ENCODE measurements around the gene TMF1. TPM values are rescaled to one million over a fixed set of nuclear protein-coding genes. Genes with fewer than 3 reads are reported as not detected.

Gene TMF1
- total and polyA plus RNA-seq, 8 donors, result 5.7 to 25.9 (median 16.0) TPM

DNA sequence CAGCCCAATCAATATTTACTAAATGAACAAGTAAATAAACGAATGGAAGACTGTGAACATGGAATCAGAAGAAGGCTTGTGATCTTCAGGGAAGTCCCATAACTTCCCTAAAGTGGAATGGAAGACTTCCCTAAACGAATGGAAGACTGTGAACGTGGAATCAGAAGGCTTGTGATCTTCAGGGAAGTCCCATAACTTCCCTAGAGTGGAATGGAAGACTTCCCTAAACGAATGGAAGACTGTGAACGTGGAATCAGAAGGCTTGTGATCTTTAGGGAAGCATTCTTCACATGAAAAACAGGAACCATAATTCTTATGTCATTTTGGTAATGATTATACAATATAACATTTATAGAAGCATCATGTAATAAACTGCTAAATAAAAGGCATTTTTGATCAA, 77.4 kb downstream of the TMF1 start:
- intact Hi-C loops (cut with DNase I), result no loop called here
- no peak for FAIRE-seq
- TF ChIP-seq, protein P1, sequence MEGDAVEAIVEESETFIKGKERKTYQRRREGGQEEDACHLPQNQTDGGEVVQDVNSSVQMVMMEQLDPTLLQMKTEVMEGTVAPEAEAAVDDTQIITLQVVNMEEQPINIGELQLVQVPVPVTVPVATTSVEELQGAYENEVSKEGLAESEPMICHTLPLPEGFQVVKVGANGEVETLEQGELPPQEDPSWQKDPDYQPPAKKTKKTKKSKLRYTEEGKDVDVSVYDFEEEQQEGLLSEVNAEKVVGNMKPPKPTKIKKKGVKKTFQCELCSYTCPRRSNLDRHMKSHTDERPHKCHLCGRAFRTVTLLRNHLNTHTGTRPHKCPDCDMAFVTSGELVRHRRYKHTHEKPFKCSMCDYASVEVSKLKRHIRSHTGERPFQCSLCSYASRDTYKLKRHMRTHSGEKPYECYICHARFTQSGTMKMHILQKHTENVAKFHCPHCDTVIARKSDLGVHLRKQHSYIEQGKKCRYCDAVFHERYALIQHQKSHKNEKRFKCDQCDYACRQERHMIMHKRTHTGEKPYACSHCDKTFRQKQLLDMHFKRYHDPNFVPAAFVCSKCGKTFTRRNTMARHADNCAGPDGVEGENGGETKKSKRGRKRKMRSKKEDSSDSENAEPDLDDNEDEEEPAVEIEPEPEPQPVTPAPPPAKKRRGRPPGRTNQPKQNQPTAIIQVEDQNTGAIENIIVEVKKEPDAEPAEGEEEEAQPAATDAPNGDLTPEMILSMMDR (IDR thresholded peaks at IDR 0.05), result no peak
- Histone ChIP-seq H3K4me3 (no peak overlapping the region), H3K36me3 (peaks cover 0 to 29% (median 6%) of the 10 kb centered on the region in 3 donors), H3K9me3 (no peaks in the 10 kb centered on the region), H3K4me1 (no peaks in the 10 kb centered on the region), H3K27ac (no peak overlapping the region), H3K27me3 (no peaks in the 10 kb centered on the region)
- ATAC-seq, result no peak
- WGBS, 2 donors, result 77 to 82% methylated on average over 5 of the region's 5 CpGs
- DNase-seq, result no peak

DNA sequence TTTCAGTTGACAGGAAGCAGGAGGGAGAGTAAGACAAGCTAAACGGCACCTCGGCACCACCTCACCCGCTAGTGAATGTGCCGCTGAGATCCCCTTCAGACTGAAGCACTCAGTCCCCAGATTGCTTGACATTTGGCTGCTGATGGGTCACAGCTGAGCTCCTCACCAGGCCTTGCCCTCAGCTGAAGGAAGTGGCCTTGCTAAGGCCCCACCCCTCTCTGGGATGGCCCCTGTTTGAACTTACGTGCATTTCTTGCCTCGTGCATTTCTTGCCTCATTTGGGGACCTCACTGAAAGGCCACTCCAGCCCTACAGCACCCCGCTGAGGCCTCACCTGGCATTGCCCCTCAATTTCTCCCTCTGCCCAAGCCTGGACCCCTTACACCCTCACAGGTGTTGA, 78.5 kb downstream of the TMF1 start:
- no peaks in the 10 kb centered on the region for H3K27me3 ChIP-seq
- FAIRE-seq (no peak), ATAC-seq (peak in 1 of 4 donors; percentile 17), DNase-seq (no peak)
- TF ChIP-seq, protein P1 (IDR thresholded peaks at IDR 0.05), result no peak
- peaks cover 0 to 19% (median 6%) of the 10 kb centered on the region in 3 donors for H3K36me3 ChIP-seq
- no peak overlapping the region for H3K27ac ChIP-seq
- H3K4me3 ChIP-seq, result no peak overlapping the region
- H3K9me3 ChIP-seq, result no peaks in the 10 kb centered on the region
- 70 to 74% methylated on average over 7 of the region's 7 CpGs for WGBS, 2 donors
- intact Hi-C loops (cut with DNase I), result no loop called here
- no peaks in the 10 kb centered on the region for H3K4me1 ChIP-seq

DNA sequence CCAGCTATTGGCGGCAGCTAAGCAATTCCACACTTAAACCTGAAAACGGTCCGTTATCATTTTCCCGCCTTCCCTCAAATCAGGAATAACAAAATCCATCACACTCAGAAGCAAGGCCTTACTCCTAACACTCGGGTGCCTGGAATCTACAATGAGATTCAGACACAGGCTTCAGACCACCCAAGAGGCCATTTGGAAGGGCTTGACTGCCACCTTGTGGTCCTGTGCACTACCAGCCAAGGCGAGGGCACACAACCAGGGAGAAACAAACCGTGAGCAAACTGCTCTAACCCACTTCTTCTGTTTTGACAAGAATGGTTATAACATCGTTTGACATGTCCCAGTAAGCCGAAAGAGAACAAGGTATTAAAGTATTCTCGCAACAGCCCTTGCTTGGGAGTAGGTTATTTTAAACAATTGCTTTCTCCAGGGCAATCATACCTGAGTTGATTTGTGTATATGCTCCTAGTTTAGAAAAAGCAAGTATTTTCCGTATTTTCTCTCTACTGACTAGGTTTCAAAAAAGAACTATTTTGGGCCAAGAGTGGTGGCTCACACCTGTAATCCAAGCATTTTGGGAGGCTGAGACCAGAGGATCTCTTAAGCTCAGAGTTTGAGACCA, 79.7 kb downstream of the TMF1 start:
- Histone ChIP-seq H3K27me3 (no peaks in the 10 kb centered on the region), H3K36me3 (peaks cover 0 to 7% (median 6%) of the 10 kb centered on the region in 3 donors), H3K27ac (no peak overlapping the region), H3K4me1 (no peaks in the 10 kb centered on the region), H3K4me3 (no peak overlapping the region), H3K9me3 (no peaks in the 10 kb centered on the region)
- 33 to 36% methylated on average over 11 of the region's 11 CpGs for whole genome bisulfite sequencing, 2 donors
- FAIRE-seq (no peak), DNase-seq (peak in 4 of 6 donors; percentile 4 to 60 (median 30)), ATAC-seq (peak in 3 of 4 donors; percentile 83 to 86 (median 83))
- TF ChIP-seq, protein P1 (IDR thresholded peaks at IDR 0.05), result peak in 3 of 4 donors; percentile 44 to 56 (median 48)
- intact Hi-C loops (cut with DNase I), result no loop called here

Small RNAs within 50 kb of the gene (microRNA-seq; reads per million reads assigned to microRNA genes)
- 0 to 1.8 reads per million in 2 donors for gene MIR3136

Other genes starting within 250 kb of the TMF1 start
- not detected for gene TAFA4, start 119.8 kb downstream of the TMF1 start, total RNA-seq
- under 1 TPM; 0.11 to 0.52 TPM for gene TAFA4, start 119.8 kb downstream of the TMF1 start, polyA plus RNA-seq
- 10 to 100 TPM in 4 of 6 donors, 1 to 10 TPM in 2; 7.6 to 12.9 (median 10.8) TPM for gene EOGT, start 38.6 kb downstream of the TMF1 start, total RNA-seq
- gene EOGT, start 38.6 kb downstream of the TMF1 start, polyA plus RNA-seq, result 10 to 100 TPM; 16.9 to 19.3 TPM
- 10 to 100 TPM; 11.7 to 32.9 (median 15.9) TPM for gene UBA3, start 28.0 kb upstream of the TMF1 start, total RNA-seq
- 10 to 100 TPM; 16.3 to 28.0 TPM for gene UBA3, start 28.0 kb upstream of the TMF1 start, polyA plus RNA-seq
- 10 to 100 TPM; 29.5 to 78.9 (median 38.8) TPM for gene ARL6IP5, start 32.6 kb upstream of the TMF1 start, total RNA-seq
- gene ARL6IP5, start 32.6 kb upstream of the TMF1 start, polyA plus RNA-seq, result 10 to 100 TPM; 42.4 to 47.7 TPM
- gene LMOD3, start 70.3 kb upstream of the TMF1 start, total RNA-seq, result under 1 TPM in 1 of 6 donors, not detected in 5; 0.08 TPM
- not detected for gene LMOD3, start 70.3 kb upstream of the TMF1 start, polyA plus RNA-seq